Karpas-422 (cell line): Measurements from ENCODE around the gene TLL2. TPM values are rescaled to one million over a fixed set of nuclear protein-coding genes. Genes with fewer than 3 reads are reported as not detected.

Experiments
- DNase-seq: peaks from one replicate; pipeline ENCODE4 v3.0.0-alpha.2; 2015
- H2AFZ ChIP-seq: fragments of 200-600 bp; sonication (generic); 2 replicates; pipeline ENCODE4 v1.6.1; 2014; ENCODE audit warnings: antibody characterized with exemption, low read length, mixed read lengths
- H3K27ac ChIP-seq: fragments of 200-600 bp; sonication (generic); 2 replicates; pipeline ENCODE4 v1.5.1; 2014; ENCODE audit warnings: mild to moderate bottlenecking, low read length, moderate library complexity
- H3K27me3 ChIP-seq: fragments of 200-600 bp; sonication (generic); 2 replicates; pipeline ENCODE4 v1.6.1; 2014; ENCODE audit warnings: low read length, mixed read lengths
- H3K36me3 ChIP-seq: fragments of 200-600 bp; sonication (generic); 2 replicates; pipeline ENCODE4 v1.6.1; 2014; ENCODE audit warnings: low read length, mixed read lengths; ENCODE audit not compliant: insufficient read depth
- H3K4me1 ChIP-seq: fragments of 200-600 bp; sonication (generic); 2 replicates; pipeline ENCODE4 v1.6.1; 2014; ENCODE audit warnings: mild to moderate bottlenecking, low read length, mixed read lengths
- H3K4me2 ChIP-seq: fragments of 200-600 bp; sonication (generic); 2 replicates; pipeline ENCODE4 v1.6.1; 2014; ENCODE audit warnings: low read length, low read depth, mild to moderate bottlenecking; ENCODE audit not compliant: poor library complexity, severe bottlenecking
- H3K4me3 ChIP-seq: fragments of 200-600 bp; sonication (generic); 2 replicates; pipeline ENCODE4 v1.5.1; 2014; ENCODE audit warnings: mild to moderate bottlenecking, antibody characterized with exemption, low read length, mixed read lengths
- H3K79me2 ChIP-seq: fragments of 200-600 bp; sonication (generic); 2 replicates; pipeline ENCODE4 v1.6.1; 2014; ENCODE audit warnings: mild to moderate bottlenecking, low read length, mixed read lengths
- H3K9ac ChIP-seq: fragments of 200-600 bp; sonication (generic); 2 replicates; pipeline ENCODE4 v1.6.0; 2014; ENCODE audit warnings: low read length
- H3K9me2 ChIP-seq: fragments of 200-600 bp; sonication (generic), shearing (Covaris generic); replicated peaks from 2 replicates; pipeline ENCODE4 v1.6.0; 2014; ENCODE audit warnings: mild to moderate bottlenecking, low read length, moderate library complexity; ENCODE audit not compliant: insufficient read depth
- H3K9me3 ChIP-seq: fragments of 300-700, 200-600 bp; sonication (generic); 2 replicates; pipeline ENCODE4 v1.6.1; 2014; ENCODE audit warnings: low read length, mixed read lengths
- H4K20me1 ChIP-seq: fragments of 200-600 bp; sonication (generic); 2 replicates; pipeline ENCODE4 v1.6.1; 2014; ENCODE audit warnings: mild to moderate bottlenecking, antibody characterized with exemption, low read length, low read depth; ENCODE audit not compliant: insufficient read depth
- total RNA-seq: library from RNA; depleted of rRNA; stranded (reverse); fragments of >200 nt; shearing (Covaris generic); gene quantifications from 2 replicates; pipeline ENCODE4 v1.2.3, GENCODE V29; 2014; ENCODE audit warnings: low replicate concordance

TLL2 gene
- total RNA-seq, 1 experiment from 2014 or later, result not detected

GRCh38 chr10:96450529-96451207 is 63.1 kb downstream of the TLL2 start:
- H3K4me3 ChIP-seq, result no peak overlapping the region
- no peak for DNase-seq

GRCh38 chr10:96448558-96448957 is 65.2 kb downstream of the TLL2 start:
- Histone ChIP-seq H3K9me3 (no peaks in the 10 kb centered on the region), H3K4me3 (no peak overlapping the region), H3K36me3 (no peaks in the 10 kb centered on the region), H3K27ac (no peak overlapping the region), H3K79me2 (no peaks in the 10 kb centered on the region), H3K27me3 (no peaks in the 10 kb centered on the region), H3K9me2 (no peaks in the 10 kb centered on the region), H3K4me1 (no peaks in the 10 kb centered on the region), H3K9ac (no peak overlapping the region), H3K4me2 (no peak overlapping the region), H2AFZ (no peak overlapping the region), H4K20me1 (no peaks in the 10 kb centered on the region)
- no peak for DNase-seq

More at GRCh38 chr10:96450529-96451207, 63.1 kb downstream of the TLL2 start:
- no peak overlapping the region for H3K9ac ChIP-seq
- no peak overlapping the region for H3K4me2 ChIP-seq
- no peaks in the 10 kb centered on the region for H3K4me1 ChIP-seq
- no peaks in the 10 kb centered on the region for H3K9me2 ChIP-seq
- H3K9me3 ChIP-seq, result no peaks in the 10 kb centered on the region
- no peak overlapping the region for H2AFZ ChIP-seq
- no peaks in the 10 kb centered on the region for H4K20me1 ChIP-seq
- H3K27ac ChIP-seq, result no peak overlapping the region
- no peaks in the 10 kb centered on the region for H3K27me3 ChIP-seq
- no peaks in the 10 kb centered on the region for H3K36me3 ChIP-seq
- H3K79me2 ChIP-seq, result no peaks in the 10 kb centered on the region

DNA sequence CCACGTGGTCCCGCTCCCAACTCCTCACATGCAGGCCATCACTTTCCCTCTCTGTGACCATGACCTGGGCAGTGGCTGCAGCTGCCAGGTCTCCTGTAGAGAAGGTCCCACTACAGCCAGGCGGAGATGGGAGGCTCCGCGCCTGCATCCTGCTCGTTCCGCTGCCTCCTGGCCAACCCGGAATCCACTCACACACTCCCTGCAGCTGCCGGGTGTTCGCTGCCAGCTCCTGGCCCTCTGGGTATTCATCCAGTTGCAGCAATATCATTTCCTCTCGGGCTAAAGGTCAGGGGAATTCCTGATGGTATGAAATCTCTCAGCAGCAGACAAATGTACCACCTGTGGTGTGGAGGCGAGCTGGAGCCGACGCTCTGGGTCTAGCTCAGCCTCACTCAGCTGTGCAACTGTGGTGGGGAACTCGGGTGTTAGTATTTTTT is 65.7 kb downstream of the TLL2 start:
- Histone ChIP-seq H3K4me1 (no peaks in the 10 kb centered on the region), H3K27me3 (no peaks in the 10 kb centered on the region), H2AFZ (no peak overlapping the region), H4K20me1 (no peaks in the 10 kb centered on the region), H3K9me3 (no peaks in the 10 kb centered on the region), H3K36me3 (no peaks in the 10 kb centered on the region), H3K9ac (no peak overlapping the region), H3K4me3 (no peak overlapping the region), H3K4me2 (no peak overlapping the region), H3K79me2 (no peaks in the 10 kb centered on the region), H3K27ac (no peak overlapping the region), H3K9me2 (no peaks in the 10 kb centered on the region)
- DNase-seq, result no peak

GRCh38 chr10:96446966-96447596 is 66.6 kb downstream of the TLL2 start:
- Histone ChIP-seq H3K4me1 (no peaks in the 10 kb centered on the region), H3K9ac (no peak overlapping the region), H3K27ac (no peak overlapping the region), H3K27me3 (no peaks in the 10 kb centered on the region), H3K9me3 (no peaks in the 10 kb centered on the region), H4K20me1 (no peaks in the 10 kb centered on the region), H3K36me3 (no peaks in the 10 kb centered on the region), H2AFZ (no peak overlapping the region), H3K9me2 (no peaks in the 10 kb centered on the region), H3K79me2 (no peaks in the 10 kb centered on the region), H3K4me2 (no peak overlapping the region), H3K4me3 (no peak overlapping the region)
- DNase-seq, result no peak

- Histone ChIP-seq H3K4me1 (no peaks in the 10 kb centered on the region), H2AFZ (no peak overlapping the region), H3K9ac (no peak overlapping the region), H3K36me3 (no peaks in the 10 kb centered on the region), H3K79me2 (no peaks in the 10 kb centered on the region), H3K27ac (no peak overlapping the region), H3K9me2 (no peaks in the 10 kb centered on the region), H3K4me3 (no peak overlapping the region), H3K27me3 (no peaks in the 10 kb centered on the region), H4K20me1 (no peaks in the 10 kb centered on the region), H3K9me3 (no peaks in the 10 kb centered on the region), H3K4me2 (no peak overlapping the region)
- DNase-seq, result no peak
Observed at GRCh38 chr10:96441987-96442643, 71.6 kb downstream of the TLL2 start.

DNA sequence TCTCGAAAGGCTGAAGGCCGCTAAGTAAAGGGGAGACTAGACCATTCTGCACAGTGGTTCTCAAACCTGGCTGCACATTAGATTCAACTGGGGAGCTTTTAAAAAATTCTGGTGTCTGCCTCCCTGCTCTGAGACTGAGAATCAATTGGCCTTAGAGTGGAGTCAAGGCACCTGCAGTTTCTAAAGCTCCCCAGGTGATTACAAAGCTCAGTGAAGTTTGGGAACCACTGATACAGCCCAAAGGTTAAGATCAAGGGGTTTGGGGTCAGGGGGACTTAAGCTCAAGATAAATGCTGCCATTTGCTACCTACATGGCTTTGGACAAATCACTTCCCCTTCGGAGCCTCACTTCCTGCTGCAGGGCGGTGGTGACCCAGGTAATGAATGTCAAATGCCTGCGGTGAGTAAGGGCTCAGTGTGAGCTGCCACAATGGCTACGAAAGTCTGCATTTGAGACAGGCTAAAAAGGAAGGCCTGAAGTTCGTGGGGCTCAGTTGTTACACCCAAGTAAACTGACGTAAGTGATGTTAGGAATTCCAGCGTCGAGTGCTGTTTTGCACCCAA is 72.3 kb downstream of the TLL2 start:
- no peak for DNase-seq
- no peaks in the 10 kb centered on the region for H3K79me2 ChIP-seq
- no peak overlapping the region for H3K9ac ChIP-seq
- no peak overlapping the region for H3K4me2 ChIP-seq
- no peaks in the 10 kb centered on the region for H3K4me1 ChIP-seq
- H4K20me1 ChIP-seq, result no peaks in the 10 kb centered on the region
- H3K9me2 ChIP-seq, result no peaks in the 10 kb centered on the region
- H3K27ac ChIP-seq, result no peak overlapping the region
- no peak overlapping the region for H3K4me3 ChIP-seq
- no peaks in the 10 kb centered on the region for H3K36me3 ChIP-seq
- H3K9me3 ChIP-seq, result no peaks in the 10 kb centered on the region
- H3K27me3 ChIP-seq, result no peaks in the 10 kb centered on the region
- no peak overlapping the region for H2AFZ ChIP-seq

DNA sequence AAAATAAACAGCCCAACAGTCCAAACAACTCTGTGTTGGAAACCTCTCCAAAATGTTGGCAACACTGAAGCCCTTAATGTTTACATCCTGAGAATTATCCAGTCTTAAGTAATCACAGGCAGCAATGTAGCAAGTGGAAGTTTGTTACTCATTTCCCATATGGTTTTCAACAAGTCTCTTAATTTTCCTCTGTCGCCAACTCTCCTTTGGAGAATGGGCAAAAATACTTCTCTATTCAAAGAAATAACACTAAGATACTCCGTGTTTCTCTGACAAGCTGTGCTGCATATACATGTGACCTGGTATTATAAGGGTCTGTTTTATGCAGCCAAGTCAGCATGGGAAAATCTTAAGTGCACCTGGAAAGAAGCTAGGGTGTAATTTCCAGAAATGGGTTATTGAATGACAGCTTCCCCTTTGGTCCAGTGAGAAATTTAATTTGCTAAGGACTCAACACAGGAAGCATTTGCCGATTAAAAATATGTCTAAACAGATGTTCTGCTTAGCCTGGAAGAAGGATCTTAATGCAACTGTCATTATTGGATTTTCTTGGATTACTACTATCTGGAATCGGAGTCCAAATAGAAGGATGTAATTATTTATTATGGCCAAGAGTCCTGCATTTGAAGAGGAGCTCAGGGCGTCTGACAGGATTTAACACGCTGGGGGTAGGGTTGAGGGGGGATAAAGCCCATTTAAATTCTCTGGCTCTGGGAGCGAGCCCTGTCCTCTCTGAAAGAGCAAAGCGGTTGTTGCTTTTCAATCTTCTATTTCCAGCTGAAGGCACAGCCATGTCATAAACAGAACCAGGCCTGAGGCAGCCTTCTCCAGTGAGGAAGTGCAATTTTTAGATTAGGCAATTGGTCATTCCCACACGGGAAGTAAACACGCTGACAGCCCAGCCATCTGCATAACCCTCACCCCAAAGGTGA is 73.1 kb downstream of the TLL2 start:
- H3K36me3 ChIP-seq, result no peaks in the 10 kb centered on the region
- H3K27me3 ChIP-seq, result no peaks in the 10 kb centered on the region
- no peaks in the 10 kb centered on the region for H3K9me2 ChIP-seq
- H3K9me3 ChIP-seq, result no peaks in the 10 kb centered on the region
- H3K4me2 ChIP-seq, result no peak overlapping the region
- no peak overlapping the region for H3K9ac ChIP-seq
- no peak overlapping the region for H2AFZ ChIP-seq
- H4K20me1 ChIP-seq, result no peaks in the 10 kb centered on the region
- no peaks in the 10 kb centered on the region for H3K4me1 ChIP-seq
- H3K79me2 ChIP-seq, result no peaks in the 10 kb centered on the region
- H3K4me3 ChIP-seq, result no peak overlapping the region
- DNase-seq, result no peak
- no peak overlapping the region for H3K27ac ChIP-seq
